DMS153 treated with DMSO at 0.1 percent for 48 hours (cell line): Measurements from ENCODE around the gene ADRA1B.

ENCODE experiments used
- DNase-seq: peaks from one replicate; lab custom pipeline; 2025; ENCODE audit not compliant: unreplicated experiment; lab: John Stamatoyannopoulos, UW

ADRA1B gene

DNA sequence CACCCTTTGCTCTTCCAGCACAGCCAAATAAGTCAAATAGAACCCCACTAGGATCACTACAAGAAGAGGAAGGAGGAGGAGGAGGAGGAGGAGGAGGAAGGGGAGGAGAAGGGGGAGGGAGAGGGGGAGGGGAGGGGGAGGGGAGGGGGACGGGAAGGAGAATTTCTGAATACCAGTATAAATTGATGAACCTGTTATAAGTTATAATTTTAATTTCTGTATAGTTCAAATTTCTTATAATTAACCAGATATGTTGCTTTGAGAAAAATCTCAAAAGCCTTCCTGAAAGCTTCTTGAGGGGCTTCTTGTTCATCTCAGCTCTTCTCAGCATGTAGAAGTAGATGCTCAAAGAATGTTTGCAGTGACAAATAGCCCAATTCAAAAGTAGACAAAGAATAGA, 15.0 kb upstream of the ADRA1B start:
- no peak for DNase-seq

- DNase-seq, result no peak
Observed at GRCh38 chr5:159901772-159902171, 14.5 kb upstream of the ADRA1B start.

DNA sequence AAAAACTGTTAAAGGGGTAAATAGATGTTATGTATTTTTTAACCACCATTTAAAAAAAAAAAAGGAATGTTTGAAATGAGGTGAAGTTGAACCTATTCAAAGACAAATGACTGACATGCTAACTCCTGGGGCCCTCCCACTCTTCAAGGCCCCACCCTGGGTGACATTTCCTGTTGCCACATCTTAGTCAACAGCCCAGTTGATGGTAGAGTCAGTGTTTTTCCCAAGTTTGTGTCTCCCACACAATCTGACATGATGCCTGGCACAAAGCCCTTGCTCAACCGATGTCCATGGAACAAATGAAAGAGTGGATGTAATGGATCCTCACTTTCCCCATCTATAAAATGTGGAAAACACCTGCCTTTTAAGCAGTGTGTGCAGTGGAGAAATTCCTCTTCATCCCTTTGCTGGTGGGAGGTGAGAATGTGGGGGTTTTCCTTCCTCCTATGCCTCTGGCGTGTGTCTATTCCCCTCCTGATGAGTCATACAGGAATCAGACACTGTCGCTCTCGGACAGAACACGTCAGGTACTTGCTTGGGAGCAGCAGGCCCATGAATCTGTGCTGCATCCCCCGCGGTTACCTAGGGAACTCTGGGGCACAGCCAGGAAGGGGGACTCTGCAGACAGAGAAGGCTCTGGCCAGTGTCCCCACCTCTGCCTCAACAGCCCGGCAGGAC, 13.7 kb upstream of the ADRA1B start:
- DNase-seq, result no peak

DNA sequence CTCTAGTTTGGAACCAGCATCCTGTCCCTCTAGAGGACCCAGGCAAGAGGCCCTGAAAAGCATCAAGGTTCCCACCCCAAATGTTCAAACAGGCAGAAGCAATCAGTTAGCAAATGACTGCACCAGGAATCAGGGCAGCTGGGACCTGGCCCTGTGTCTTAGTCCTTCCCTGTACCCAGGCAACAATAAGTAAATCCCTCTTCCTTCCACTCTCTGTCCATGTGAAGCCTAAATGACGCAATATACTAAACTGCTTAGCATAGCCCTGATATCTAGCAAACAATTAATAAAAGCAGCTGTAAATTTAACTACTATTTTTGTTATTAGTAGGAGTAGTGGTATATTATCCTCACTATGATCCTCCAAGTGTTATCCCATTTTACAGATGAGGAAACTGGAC, 13.2 kb upstream of the ADRA1B start:
- DNase-seq, result no peak

DNA sequence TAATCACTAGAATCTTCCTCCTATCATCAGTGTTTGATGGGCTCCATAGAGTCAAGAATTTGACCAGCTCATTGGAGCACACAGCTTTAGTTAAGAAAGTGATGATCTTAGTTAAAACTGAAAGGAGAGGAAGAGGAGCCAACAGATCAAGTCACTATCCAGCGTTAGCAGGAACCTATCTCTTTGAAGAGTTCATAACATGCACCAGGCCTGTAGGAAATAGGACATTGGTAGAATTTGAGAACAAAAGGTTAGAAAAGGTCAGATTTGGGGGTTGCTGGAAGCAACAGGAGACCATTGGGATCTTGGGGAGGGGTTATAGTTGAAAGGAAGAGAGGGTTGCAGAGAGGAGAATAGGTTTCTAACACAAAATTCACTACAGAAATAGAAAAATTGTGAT, 11.4 kb upstream of the ADRA1B start:
- DNase-seq, result no peak

GRCh38 chr5:159905496-159905895, 10.8 kb upstream of the ADRA1B start:
- no peak for DNase-seq

- DNase-seq, result no peak
Observed at GRCh38 chr5:159906463-159906862, 9.8 kb upstream of the ADRA1B start.

DNA sequence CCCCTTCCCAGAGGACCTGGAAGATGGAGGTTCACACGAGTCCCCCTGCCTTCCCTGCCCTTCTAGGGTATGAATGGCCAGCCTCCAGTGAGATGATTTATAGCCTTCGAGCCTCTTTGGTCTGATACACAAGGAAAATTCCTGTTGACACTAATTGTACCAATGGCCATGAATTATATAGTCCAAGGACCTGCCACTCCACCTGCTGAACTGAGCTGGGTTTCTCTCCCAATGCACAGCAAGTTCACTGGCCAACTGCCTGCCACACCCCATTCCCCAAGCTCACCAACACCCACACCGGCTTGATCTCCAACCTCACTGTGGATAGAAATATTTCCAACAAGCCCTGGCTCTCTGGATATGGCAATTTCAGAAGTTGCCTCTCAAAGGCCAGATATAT, 9.3 kb upstream of the ADRA1B start:
- DNase-seq, result no peak

DNA sequence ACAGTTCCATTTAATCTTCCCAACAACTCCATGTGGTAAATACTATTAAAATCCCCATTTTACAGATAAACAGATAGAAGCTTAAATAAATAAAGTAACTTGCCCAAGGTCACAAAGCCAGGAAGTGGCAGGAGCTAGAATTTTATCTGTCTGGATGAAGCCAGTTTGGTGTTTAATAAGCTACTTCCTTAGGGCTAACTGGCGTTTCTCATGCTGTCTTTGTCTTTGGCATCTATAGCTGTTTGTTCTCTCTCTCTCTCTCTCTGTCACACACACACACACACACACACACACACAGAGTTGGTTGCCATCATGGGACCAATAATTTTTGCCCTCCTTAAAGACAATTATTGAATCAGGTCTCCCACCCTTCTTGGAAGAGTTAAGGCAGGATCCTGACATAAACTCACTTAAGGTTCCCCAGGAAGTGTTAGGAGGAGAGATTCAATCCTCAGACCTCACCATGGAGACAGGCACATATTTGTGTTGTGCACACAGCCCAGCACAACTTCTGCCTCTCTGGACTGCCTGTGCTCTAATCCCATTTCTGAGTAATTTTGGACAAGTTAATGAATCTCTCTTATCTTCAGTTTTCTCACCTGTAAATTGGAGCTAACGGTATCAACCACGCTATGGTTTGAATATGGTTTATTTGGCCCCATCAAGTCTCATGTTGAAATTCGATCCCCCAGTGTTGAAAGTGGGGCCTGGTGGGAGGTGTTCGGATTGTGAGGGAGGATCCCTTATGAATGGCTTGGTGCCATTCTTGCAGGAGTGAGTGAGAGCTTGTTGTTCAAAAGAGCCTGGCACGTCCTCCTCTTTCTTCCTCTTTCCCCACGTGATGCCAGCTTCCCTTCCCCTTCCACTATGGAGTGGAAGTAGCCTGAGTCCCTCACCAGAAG, 8.3 kb upstream of the ADRA1B start:
- no peak for DNase-seq

DNA sequence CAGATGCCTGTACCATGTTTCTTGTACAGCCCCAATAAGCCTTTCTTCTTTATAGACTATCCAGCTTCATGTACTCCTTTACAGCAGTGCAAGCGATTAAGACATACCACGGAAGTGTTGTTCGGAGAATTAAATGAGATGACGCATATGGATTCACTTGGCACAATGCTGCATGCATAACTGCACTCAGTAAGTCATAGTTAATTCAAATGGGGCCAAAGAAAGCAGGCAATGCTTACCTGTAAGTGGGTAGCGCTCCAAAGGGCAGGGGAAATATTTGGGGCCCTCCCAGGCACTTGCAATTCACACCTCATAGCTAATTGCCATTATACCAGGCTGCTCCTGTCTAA, 7.7 kb upstream of the ADRA1B start:
- DNase-seq, result no peak

- no peak for DNase-seq
Observed at GRCh38 chr5:159909126-159909525, 7.2 kb upstream of the ADRA1B start.

- no peak for DNase-seq
Observed at GRCh38 chr5:159910207-159910842, 6.0 kb upstream of the ADRA1B start.

GRCh38 chr5:159910843-159911229, 5.4 kb upstream of the ADRA1B start:
- DNase-seq, result no peak

GRCh38 chr5:159911349-159911748, 4.9 kb upstream of the ADRA1B start:
- no peak for DNase-seq

DNA sequence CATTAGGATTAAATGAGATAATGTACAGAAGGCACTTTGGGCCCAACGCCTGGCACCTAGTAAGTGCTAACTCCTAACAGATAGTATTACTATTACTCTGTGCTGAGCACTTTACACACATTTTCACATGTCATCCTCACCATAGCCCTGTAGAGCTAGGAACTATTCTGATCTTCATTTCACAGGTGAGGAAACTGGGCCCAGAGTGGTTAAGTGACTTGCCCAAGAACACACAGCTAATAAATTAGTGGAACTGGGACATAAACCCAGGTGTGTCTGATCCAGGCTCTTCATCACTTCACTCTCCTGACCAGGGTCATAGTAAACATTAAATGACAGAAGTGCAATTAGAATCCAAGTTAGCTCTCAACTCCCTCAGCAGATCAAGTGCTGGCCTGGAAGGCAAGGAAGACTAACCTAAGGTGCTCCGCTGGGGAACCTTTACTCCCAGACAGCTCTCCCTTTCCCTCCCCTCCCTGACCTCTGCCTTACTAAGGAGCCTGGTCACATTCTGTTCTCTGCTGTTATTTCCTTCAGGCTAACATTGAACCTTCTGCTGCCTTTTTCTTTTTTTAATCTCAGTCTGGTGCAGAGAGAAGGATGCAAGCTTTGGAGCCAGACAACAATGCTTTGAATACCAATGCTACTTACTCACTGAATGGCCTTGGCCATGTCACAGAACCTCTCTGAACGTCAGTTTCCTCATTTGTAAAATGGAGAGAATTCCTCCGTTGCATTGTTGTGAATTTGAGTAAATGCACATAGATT, 4.1 kb upstream of the ADRA1B start:
- no peak for DNase-seq

DNA sequence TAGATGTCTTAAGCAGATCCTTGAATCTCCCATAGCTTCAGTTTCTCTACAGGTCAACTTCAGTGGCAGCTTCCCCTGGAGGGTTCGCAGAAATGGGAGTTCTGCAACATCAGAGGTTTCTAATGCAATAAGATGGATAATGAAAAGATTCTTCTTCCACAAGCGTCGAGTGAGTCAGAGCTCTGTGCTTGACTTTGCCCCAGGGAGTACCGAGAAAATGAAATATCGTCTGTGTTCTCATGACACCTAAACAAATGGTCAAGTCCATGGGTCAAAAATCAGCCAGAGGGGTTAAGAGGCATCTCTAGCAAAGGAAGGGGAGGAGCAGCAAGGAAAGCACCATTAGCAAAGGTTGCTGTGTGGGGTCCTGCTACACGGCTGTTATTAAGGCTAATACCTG, 3.2 kb upstream of the ADRA1B start:
- no peak for DNase-seq

GRCh38 chr5:159913501-159913900, 2.8 kb upstream of the ADRA1B start:
- DNase-seq, result no peak

- no peak for DNase-seq
Observed at GRCh38 chr5:159916841-159917761, 819 bp downstream of the ADRA1B start.

- no peak for DNase-seq
Observed at GRCh38 chr5:159917994-159918393, 1.7 kb downstream of the ADRA1B start.

DNA sequence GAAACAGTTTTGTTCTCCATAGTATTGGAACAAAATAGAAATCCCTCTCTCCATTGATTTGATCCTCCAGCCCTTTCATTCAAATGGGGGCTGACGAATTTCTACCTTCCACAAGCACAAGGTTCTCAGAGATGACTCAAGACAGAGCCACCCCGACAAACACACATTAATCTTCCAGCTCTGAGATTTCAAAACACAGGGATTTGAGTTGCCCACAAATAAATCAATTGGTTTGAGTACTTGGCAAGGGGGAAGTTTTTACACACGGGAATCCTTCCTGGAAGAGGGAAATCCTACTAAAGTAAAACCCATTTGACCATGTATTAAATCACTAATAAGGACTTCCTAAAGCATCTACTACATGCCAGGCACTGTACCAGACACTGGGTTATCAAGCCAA, 5.4 kb downstream of the ADRA1B start:
- DNase-seq, result no peak
